Pancreas (tissue), 10 donors: ENCODE measurements around the gene GRK5. TPM values are rescaled to one million over a fixed set of nuclear protein-coding genes. Genes with fewer than 3 reads are reported as not detected.

ENCODE experiments used
- ATAC-seq, 4 donors: fragments of 200-7000 bp; cut with Tn5 transposase; one replicate each; pipeline versions ENCODE4 v1.8.0 to v1.9.1; 2020; ENCODE audit warnings: mild to moderate bottlenecking in 4 of 4, moderate library complexity in 4 of 4
- DNase-seq, 6 donors: peaks; one replicate each; pipeline ENCODE4 v3.0.0-alpha.2; 2020
- FAIRE-seq: peaks from 2 replicates; lab custom pipeline; 2012; peaks lifted over from hg19 to GRCh38; lab: Jason Lieb, UNC
- H3K27ac ChIP-seq, 4 donors: fragments of 200-600 bp; sonication (generic); 1 replicate in 3 of 4; 2 replicates in 1 of 4; pipeline versions ENCODE4 v1.5.0 to v1.8.0; 2020
- H3K27me3 ChIP-seq, 4 donors: fragments of 200-600 bp; one replicate each; pipeline ENCODE4 v1.8.0; 2021
- H3K36me3 ChIP-seq, 3 donors: fragments of 200-600 bp; sonication (generic) in 1 of 3; one replicate each; pipeline versions ENCODE4 v1.5.0 to v1.8.0; 2020 to 2021
- H3K4me1 ChIP-seq, 3 donors: fragments of 200-600 bp; one replicate each; pipeline ENCODE4 v1.8.0; 2021
- H3K4me3 ChIP-seq, 4 donors: fragments of 200-600 bp; sonication (generic) in 2 of 4; one replicate each; pipeline versions ENCODE4 v1.5.0 to v1.8.0; 2020 to 2021
- H3K9me3 ChIP-seq, 4 donors: fragments of 200-600 bp; one replicate each; pipeline ENCODE4 v1.8.0; 2021
- WGBS, 2 donors: extraction: QIAGEN DNeasy Blood & Tissue Kit; methylation state at CpG; one replicate each; pipeline ENCODE4 v1.1.7; 2013; 5-methylcytosine and 5-hydroxymethylcytosine counted together
- intact Hi-C, 3 donors: fragments of 100-400 bp; cut with DNase I; formaldehyde crosslinking; loops; one replicate each; pipeline versions ENCODE4 v1.11.1 to v1.14.2; 2022
- polyA plus RNA-seq, 2 donors: library from polyadenylated mRNA; stranded (reverse); fragments of 200-250 nt; gene quantifications; one replicate each; pipeline ENCODE4 v1.2.3, GENCODE V29; 2013
- total RNA-seq, 6 donors: library from RNA; stranded (reverse); fragmentation: NEBNext Ultra II Directional in 4 of 6; extraction: Animal tissue kit (Norgen Biotek cat#: 25700) in 4 of 6; gene quantifications; one replicate each; pipeline versions ENCODE4 v1.2.1 to v1.2.4, GENCODE V29; 2021 to 2023
- TF ChIP-seq, protein P1 (sequence below), 4 donors: fragments of 200-600 bp; sonication (generic) in 3 of 4; IDR thresholded peaks; one replicate each; pipeline versions ENCODE4 v1.5.0 to v1.8.0; 2021; ENCODE audit warnings: antibody characterized with exemption in 4 of 4
- donor health status: healthy with polysubstance abuse.
- donor health status: DM: no; HTN: no; CAD: no; lungs with moderate emphysema.
- donor health status: DM: no; HTN: no; CAD: no.
- donor health status: control.
- donor health status: control.
- donor health status: Bipolar disorder and iron deficiency.
- donor health status: DM: yes; HTN: yes; CAD: no.
- donor health status: DM: no; HTN: no; CAD: no.
- donor health status: DM: no; HTN: no; CAD: no.
- donor health status: DM: yes; HTN: yes; CAD: no.

Gene GRK5
- total and polyA plus RNA-seq, 8 donors: 1.4 to 6.0 (median 2.5) TPM

DNA sequence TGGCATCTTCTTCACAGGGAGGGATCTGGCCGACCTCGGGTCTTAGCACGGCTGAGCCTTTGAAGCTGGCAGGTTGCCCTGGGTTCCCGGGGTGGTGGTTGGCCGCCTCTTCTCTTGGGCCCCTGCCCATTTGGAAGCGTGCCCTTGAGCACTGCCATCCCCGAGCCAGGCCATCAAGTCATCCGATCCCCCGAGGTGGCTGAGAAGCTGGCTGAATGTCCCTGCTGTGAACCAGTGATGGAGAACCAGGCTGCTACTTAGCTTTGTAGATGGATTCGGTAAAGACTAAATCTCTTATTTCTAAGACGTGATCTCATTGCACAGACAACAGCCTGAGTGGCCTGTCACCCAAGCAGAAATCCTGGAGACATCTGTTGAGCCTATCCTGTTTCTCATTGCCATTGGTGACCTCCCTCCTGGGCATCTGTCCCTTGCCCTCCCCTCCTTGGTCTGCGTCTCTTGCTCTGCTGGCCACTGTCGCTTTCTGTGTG lies 74.3 kb downstream of the GRK5 start:
- H3K4me1 ChIP-seq: no peaks in the 10 kb centered on the region
- TF ChIP-seq, protein P1, sequence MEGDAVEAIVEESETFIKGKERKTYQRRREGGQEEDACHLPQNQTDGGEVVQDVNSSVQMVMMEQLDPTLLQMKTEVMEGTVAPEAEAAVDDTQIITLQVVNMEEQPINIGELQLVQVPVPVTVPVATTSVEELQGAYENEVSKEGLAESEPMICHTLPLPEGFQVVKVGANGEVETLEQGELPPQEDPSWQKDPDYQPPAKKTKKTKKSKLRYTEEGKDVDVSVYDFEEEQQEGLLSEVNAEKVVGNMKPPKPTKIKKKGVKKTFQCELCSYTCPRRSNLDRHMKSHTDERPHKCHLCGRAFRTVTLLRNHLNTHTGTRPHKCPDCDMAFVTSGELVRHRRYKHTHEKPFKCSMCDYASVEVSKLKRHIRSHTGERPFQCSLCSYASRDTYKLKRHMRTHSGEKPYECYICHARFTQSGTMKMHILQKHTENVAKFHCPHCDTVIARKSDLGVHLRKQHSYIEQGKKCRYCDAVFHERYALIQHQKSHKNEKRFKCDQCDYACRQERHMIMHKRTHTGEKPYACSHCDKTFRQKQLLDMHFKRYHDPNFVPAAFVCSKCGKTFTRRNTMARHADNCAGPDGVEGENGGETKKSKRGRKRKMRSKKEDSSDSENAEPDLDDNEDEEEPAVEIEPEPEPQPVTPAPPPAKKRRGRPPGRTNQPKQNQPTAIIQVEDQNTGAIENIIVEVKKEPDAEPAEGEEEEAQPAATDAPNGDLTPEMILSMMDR (IDR thresholded peaks at IDR 0.05): no peak
- FAIRE-seq (no peak), DNase-seq (peak in 4 of 6 donors; percentile 56 to 82 (median 70)), ATAC-seq (peak in 3 of 4 donors; percentile 17 to 53 (median 50))
- H3K4me3 ChIP-seq: no peak overlapping the region
- no peaks in the 10 kb centered on the region for H3K9me3 ChIP-seq
- H3K27ac ChIP-seq: no peak overlapping the region
- H3K36me3 ChIP-seq: no peaks in the 10 kb centered on the region
- 30 to 33% methylated on average over 13 of the region's 13 CpGs for WGBS, 2 donors
- intact Hi-C loops: no loop called here
- no peaks in the 10 kb centered on the region for H3K27me3 ChIP-seq

DNA sequence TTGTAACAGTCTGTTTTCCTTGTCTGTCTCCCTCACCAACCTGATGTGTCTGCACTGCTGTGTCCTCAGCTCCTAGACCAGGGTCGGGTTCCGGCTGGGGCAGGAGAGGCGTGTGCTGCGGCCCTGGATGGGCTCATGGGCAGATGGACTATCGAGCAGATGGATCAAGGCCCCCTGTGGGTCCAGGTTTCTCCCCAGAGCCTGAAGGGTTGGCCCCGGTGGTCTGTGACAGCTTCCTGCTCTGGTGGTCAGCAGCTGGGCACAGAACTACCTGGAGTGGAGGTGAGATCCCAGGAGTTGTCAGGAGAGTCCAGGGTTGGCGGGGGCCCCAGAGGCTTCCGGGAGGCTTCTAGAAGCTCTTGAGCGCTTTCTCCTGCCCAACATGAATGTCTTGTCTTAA lies 75.1 kb downstream of the GRK5 start:
- TF ChIP-seq, protein P1 (IDR thresholded peaks at IDR 0.05): no peak
- WGBS, 2 donors: 94 to 95% methylated on average over 9 of the region's 9 CpGs
- Histone ChIP-seq H3K4me1 (no peaks in the 10 kb centered on the region), H3K27ac (no peak overlapping the region), H3K4me3 (no peak overlapping the region), H3K36me3 (no peaks in the 10 kb centered on the region), H3K27me3 (no peaks in the 10 kb centered on the region), H3K9me3 (no peaks in the 10 kb centered on the region)
- no peak for DNase-seq
- no peak for ATAC-seq
- intact Hi-C loops: no loop called here
- FAIRE-seq: no peak

DNA sequence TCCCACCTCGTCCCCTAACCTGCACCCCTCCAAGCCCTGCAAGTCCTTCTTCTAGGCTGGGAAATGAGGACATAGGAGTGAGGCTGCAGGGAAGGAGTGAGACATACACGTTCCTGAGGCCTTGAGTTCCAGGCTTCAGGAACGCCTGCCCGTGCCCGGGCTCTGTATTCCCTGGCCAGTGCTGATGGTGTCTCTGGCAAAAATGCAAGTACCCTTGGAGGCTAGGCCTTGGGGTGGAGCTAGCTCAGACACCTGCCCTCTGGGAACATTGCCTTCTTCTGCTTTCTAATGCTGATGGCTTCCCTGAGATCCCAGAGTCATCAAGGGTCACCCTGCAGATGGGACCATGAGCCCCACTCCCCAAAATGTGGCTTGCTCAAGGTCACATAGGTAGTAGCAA lies 76.0 kb downstream of the GRK5 start:
- Histone ChIP-seq H3K27me3 (no peaks in the 10 kb centered on the region), H3K4me3 (no peak overlapping the region), H3K27ac (no peak overlapping the region), H3K36me3 (no peaks in the 10 kb centered on the region), H3K9me3 (no peaks in the 10 kb centered on the region), H3K4me1 (no peaks in the 10 kb centered on the region)
- DNase-seq (no peak), ATAC-seq (no peak), FAIRE-seq (no peak)
- WGBS, 2 donors: 80 to 93% methylated on average over 5 of the region's 5 CpGs
- intact Hi-C loops: no loop called here
- TF ChIP-seq, protein P1 (IDR thresholded peaks at IDR 0.05): no peak

DNA sequence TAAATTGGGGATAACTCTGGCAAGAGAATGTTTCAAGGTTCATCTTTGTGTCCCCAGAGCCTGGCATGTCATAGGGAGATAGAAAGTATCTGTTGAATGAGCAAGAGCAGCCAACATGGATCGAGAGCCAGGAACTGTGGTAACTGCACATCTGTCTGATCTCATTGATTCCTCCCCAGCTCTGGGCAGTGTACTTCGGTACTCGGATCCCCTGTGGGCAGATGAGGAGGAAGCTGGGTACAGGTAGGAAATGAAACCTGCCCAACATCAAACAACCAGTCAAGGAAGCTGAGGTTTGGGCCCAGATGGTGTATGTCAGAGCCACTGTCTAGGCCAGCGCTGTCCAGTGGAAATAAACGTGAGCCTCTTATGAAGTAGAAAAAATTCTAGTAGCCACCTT lies 76.4 kb downstream of the GRK5 start:
- no peak for DNase-seq
- H3K4me3 ChIP-seq: no peak overlapping the region
- H3K27ac ChIP-seq: no peak overlapping the region
- no peak for ATAC-seq
- no peaks in the 10 kb centered on the region for H3K36me3 ChIP-seq
- 76 to 77% methylated on average over 5 of the region's 5 CpGs for WGBS, 2 donors
- FAIRE-seq: no peak
- H3K27me3 ChIP-seq: no peaks in the 10 kb centered on the region
- TF ChIP-seq, protein P1 (IDR thresholded peaks at IDR 0.05): no peak
- H3K4me1 ChIP-seq: no peaks in the 10 kb centered on the region
- no peaks in the 10 kb centered on the region for H3K9me3 ChIP-seq
- intact Hi-C loops: no loop called here

DNA sequence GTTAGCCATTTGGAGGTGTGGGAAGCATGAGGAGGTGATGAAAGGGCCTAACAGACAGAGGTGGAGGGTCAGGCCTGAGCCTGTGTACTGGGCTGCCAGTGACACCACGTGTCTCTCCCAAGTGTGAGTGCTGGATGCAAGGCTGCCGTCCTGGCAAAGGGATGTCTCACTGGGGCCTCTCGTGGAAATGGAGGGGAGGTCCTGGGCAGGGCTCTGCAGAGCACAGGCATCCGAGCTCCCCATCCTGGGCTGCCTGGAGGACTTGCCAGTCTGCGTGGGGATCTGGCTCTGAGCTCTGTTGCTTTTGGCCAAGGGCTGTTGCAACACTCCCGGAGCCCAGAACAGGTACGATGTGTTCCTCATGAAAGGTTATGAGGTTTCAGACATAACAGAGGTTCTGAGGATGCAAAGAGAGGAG lies 77.3 kb downstream of the GRK5 start:
- no peaks in the 10 kb centered on the region for H3K27me3 ChIP-seq
- H3K4me3 ChIP-seq: no peak overlapping the region
- no peaks in the 10 kb centered on the region for H3K9me3 ChIP-seq
- H3K36me3 ChIP-seq: no peaks in the 10 kb centered on the region
- 84 to 88% methylated on average over 7 of the region's 7 CpGs for WGBS, 2 donors
- TF ChIP-seq, protein P1 (IDR thresholded peaks at IDR 0.05): no peak
- ATAC-seq (peak in 1 of 4 donors; percentile 11), DNase-seq (no peak), FAIRE-seq (no peak)
- no peaks in the 10 kb centered on the region for H3K4me1 ChIP-seq
- intact Hi-C loops: no loop called here
- H3K27ac ChIP-seq: no peak overlapping the region
